CD4-positive, alpha-beta T cell (primary cell): ENCODE data around the gene ANKS3. TPM values are rescaled to one million over a fixed set of nuclear protein-coding genes. Genes with fewer than 3 reads are reported as not detected.

Source experiments
- ATAC-seq: fragments of 200-7000 bp; cut with Tn5 transposase; one replicate; pipeline ENCODE4 v1.10.0; 2022; ENCODE audit warnings: mild to moderate bottlenecking; ENCODE audit not compliant: poor library complexity
- CTCF ChIA-PET: fragments of 350-600 bp; sonication (Branson Sonifier 250); formaldehyde crosslinking; loops from one replicate; lab custom pipeline; 2021; ENCODE audit warnings: antibody characterized with exemption, inconsistent platforms; lab: Charles Lee
- POLR2A ChIA-PET: fragments of 350-600 bp; sonication (Branson Sonifier 250); formaldehyde crosslinking; loops from one replicate; lab custom pipeline; 2021; ENCODE audit warnings: antibody characterized with exemption, inconsistent platforms; lab: Charles Lee
- DNase-seq, 14 experiments: peaks; one replicate each; pipeline ENCODE4 v3.0.0-alpha.2; 2013 to 2020; ENCODE audit warnings: mixed read lengths in 2 of 14
- H3K27ac ChIP-seq, 2 donors: one replicate each; pipeline versions ENCODE4 v1.5.1 to v1.7.0; 2013; ENCODE audit warnings: low read length in 2 of 2, low read depth in 1 of 2, mild to moderate bottlenecking in 1 of 2
- H3K27me3 ChIP-seq, 2 experiments: 1 replicate in 1 of 2; 2 replicates in 1 of 2; pipeline versions ENCODE4 v1.6.1 to v1.7.0; 2013; ENCODE audit warnings: low read length in 2 of 2, control low read depth in 1 of 2, mild to moderate bottlenecking in 1 of 2, moderate library complexity in 1 of 2; ENCODE audit not compliant: insufficient read depth in 2 of 2, control insufficient read depth in 1 of 2
- H3K36me3 ChIP-seq: one replicate; pipeline ENCODE4 v1.6.1; 2013; ENCODE audit warnings: low read length, control low read depth; ENCODE audit not compliant: insufficient read depth
- H3K4me1 ChIP-seq: one replicate; pipeline ENCODE4 v1.6.1; 2013; ENCODE audit warnings: low read length, control low read depth; ENCODE audit not compliant: insufficient read depth
- H3K4me3 ChIP-seq: one replicate; pipeline ENCODE4 v1.5.1; 2013; ENCODE audit warnings: mild to moderate bottlenecking, low read length, moderate library complexity
- H3K9me3 ChIP-seq, 2 experiments: 1 replicate in 1 of 2; 2 replicates in 1 of 2; pipeline versions ENCODE4 v1.6.1 to v1.7.0; 2013; ENCODE audit warnings: low read length in 2 of 2, mild to moderate bottlenecking in 2 of 2, control low read depth in 1 of 2, moderate library complexity in 1 of 2; ENCODE audit not compliant: control insufficient read depth in 1 of 2, insufficient read depth in 1 of 2
- H3K27ac Mint-ChIP-seq: one replicate; pipeline ENCODE4 v1.8.0; 2020; ENCODE audit warnings: mixed read lengths
- H3K27me3 Mint-ChIP-seq: one replicate; pipeline ENCODE4 v1.8.0; 2021; ENCODE audit warnings: mixed read lengths
- H3K36me3 Mint-ChIP-seq: one replicate; pipeline ENCODE4 v1.8.0; 2021; ENCODE audit warnings: low read depth, mixed read lengths
- H3K4me1 Mint-ChIP-seq: one replicate; pipeline ENCODE4 v1.8.0; 2021; ENCODE audit warnings: low read depth, mixed read lengths
- H3K4me3 Mint-ChIP-seq: one replicate; pipeline ENCODE4 v1.8.0; 2020; ENCODE audit warnings: mild to moderate bottlenecking, mixed read lengths
- H3K9me3 Mint-ChIP-seq: one replicate; pipeline ENCODE4 v1.8.0; 2020; ENCODE audit warnings: mixed read lengths
- intact Hi-C, 2 experiments: fragments of 100-400 bp; cut with DNase I in 1 of 2; cut with micrococcal nuclease in 1 of 2; formaldehyde crosslinking; loops; one replicate each; pipeline versions ENCODE4 v1.15.1 to v1.9.0; 2023 to 2025; cut with DNase I, micrococcal nuclease
- total RNA-seq, 174 experiments: library from RNA in 2 of 174; stranded (reverse) in 2 of 174; gene quantifications; one replicate each; pipeline ENCODE4 v1.2.3 and lab custom pipeline; 2021 to 2026
- TF ChIP-seq, protein P1 (sequence below): fragments of 200-600 bp; IDR thresholded peaks from one replicate; pipeline ENCODE4 v1.8.0; 2022; ENCODE audit warnings: antibody characterized with exemption, mild to moderate bottlenecking

ANKS3 gene
- total RNA-seq, 2 experiments from 2014 or later = 13.5 TPM

DNA sequence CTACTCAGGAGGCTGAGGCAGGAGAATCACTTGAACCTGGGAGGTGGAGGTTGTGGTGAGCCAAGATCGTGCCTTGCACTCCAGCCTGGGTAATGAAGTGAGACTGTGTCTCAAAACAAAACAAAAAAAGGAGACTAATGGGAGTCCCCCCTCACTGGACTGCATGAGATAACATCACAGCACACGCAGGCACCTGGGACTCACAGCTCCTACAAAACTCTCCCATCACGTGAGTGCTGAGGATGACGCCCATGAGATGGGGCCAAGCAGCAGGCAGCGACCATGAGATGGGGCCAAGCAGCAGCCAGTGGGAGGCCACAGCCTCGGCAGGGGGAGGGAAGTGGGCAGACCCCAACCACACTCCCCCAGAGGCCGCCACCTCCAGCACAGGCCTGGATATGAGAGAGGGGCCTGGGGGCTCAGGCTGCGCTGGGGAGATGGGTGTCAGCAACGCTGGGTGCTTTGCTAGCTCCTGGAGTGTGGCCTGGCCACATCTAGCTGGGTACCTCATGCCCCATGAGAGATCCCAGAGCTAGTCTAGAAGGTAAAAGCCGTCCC lies 15.7 kb upstream of the ANKS3 start:
- Mint-ChIP-seq H3K36me3 (peaks cover 21% of the 10 kb centered on the region), H3K9me3 (no peaks in the 10 kb centered on the region), H3K4me1 (no peaks in the 10 kb centered on the region), H3K27ac (no peak overlapping the region), H3K27me3 (no peaks in the 10 kb centered on the region), H3K4me3 (no peak overlapping the region)
- ChIA-PET CTCF (no interaction called here), POLR2A (no interaction called here)
- intact Hi-C loops = no loop called here
- H3K9me3 ChIP-seq = peaks cover 0 to 2% of the 10 kb centered on the region in 2 experiments
- no peak overlapping the region for H3K4me3 ChIP-seq
- no peak overlapping the region for H3K27ac ChIP-seq
- no peaks in the 10 kb centered on the region for H3K27me3 ChIP-seq
- H3K36me3 ChIP-seq = peaks cover 38% of the 10 kb centered on the region
- no peak for DNase-seq
- TF ChIP-seq, protein P1, sequence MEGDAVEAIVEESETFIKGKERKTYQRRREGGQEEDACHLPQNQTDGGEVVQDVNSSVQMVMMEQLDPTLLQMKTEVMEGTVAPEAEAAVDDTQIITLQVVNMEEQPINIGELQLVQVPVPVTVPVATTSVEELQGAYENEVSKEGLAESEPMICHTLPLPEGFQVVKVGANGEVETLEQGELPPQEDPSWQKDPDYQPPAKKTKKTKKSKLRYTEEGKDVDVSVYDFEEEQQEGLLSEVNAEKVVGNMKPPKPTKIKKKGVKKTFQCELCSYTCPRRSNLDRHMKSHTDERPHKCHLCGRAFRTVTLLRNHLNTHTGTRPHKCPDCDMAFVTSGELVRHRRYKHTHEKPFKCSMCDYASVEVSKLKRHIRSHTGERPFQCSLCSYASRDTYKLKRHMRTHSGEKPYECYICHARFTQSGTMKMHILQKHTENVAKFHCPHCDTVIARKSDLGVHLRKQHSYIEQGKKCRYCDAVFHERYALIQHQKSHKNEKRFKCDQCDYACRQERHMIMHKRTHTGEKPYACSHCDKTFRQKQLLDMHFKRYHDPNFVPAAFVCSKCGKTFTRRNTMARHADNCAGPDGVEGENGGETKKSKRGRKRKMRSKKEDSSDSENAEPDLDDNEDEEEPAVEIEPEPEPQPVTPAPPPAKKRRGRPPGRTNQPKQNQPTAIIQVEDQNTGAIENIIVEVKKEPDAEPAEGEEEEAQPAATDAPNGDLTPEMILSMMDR = no peak
- H3K4me1 ChIP-seq = peaks cover 16% of the 10 kb centered on the region
- no peak for ATAC-seq

DNA sequence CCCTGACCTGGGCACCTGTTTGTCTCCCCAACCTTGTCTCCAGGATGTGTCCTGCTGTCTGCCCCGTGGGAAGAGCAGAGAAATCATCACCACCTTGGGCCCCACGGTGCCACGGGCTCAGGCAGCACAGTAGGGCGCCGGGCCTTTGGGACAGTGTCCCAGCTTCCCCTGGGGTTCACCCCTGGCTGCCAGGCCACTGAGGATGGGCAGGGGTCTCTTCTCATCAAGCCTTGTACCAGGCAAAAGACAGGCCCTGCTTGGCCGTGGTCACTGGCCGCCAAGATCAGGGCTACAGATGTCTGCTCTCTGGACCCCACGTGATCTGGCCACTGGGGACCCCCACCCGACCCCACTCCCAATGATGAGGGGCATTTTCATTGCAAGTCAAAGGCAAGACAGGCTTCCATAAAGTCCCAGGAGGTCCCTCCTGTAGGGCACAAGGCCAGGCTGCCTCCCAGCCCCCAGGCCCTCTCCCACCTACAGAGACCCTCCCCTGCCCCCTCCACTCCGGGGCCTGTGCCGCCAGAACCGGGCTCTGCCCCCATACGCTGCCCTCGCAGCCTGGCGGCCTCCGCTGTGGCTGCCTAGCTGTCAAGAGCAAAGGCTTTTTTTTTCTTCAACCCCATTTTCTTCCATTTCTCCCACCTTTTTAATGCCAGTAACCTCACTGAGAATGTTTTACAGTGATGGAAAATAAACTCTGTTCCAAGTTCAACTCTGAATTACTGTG lies 14.8 kb upstream of the ANKS3 start:
- no peaks in the 10 kb centered on the region for H3K9me3 Mint-ChIP-seq
- H3K4me1 Mint-ChIP-seq = no peaks in the 10 kb centered on the region
- peak overlapping the region; percentile 27 for H3K27ac Mint-ChIP-seq
- Histone ChIP-seq H3K27me3 (no peaks in the 10 kb centered on the region), H3K4me3 (no peak overlapping the region), H3K4me1 (peaks cover 16% of the 10 kb centered on the region), H3K27ac (no peak overlapping the region), H3K36me3 (peaks cover 29% of the 10 kb centered on the region), H3K9me3 (no peaks in the 10 kb centered on the region)
- no peaks in the 10 kb centered on the region for H3K27me3 Mint-ChIP-seq
- DNase-seq = no peak
- intact Hi-C loops = no loop called here
- H3K36me3 Mint-ChIP-seq = peaks cover 19% of the 10 kb centered on the region
- no peak overlapping the region for H3K4me3 Mint-ChIP-seq
- POLR2A ChIA-PET = no interaction called here
- ATAC-seq = no peak
- CTCF ChIA-PET = no interaction called here
- TF ChIP-seq, protein P1 = no peak

GRCh38 chr16:4747906-4748681 lies 14.0 kb upstream of the ANKS3 start:
- ChIA-PET POLR2A (interaction anchor here (0.6 kb wide), 1 partner anchor 13 kb away, joined by 4 read pairs; no protein-coding TSS in a partner anchor), CTCF (interaction anchor here (0.6 kb wide), 1 partner anchor 868 kb away, joined by 3 read pairs; no protein-coding TSS in a partner anchor)
- H3K4me1 ChIP-seq = peaks cover 22% of the 10 kb centered on the region
- H3K36me3 ChIP-seq = peaks cover 23% of the 10 kb centered on the region
- peaks cover 14% of the 10 kb centered on the region for H3K36me3 Mint-ChIP-seq
- peaks cover 6% of the 10 kb centered on the region for H3K4me1 Mint-ChIP-seq
- no peak overlapping the region for H3K4me3 Mint-ChIP-seq
- H3K27ac Mint-ChIP-seq = peak overlapping the region; percentile 27
- no peak for ATAC-seq
- no peak for DNase-seq
- H3K9me3 Mint-ChIP-seq = no peaks in the 10 kb centered on the region
- H3K27me3 Mint-ChIP-seq = no peaks in the 10 kb centered on the region
- TF ChIP-seq, protein P1 = no peak
- intact Hi-C loops = no loop called here
- no peak overlapping the region for H3K4me3 ChIP-seq
- peak overlapping the region in 1 of 2 donors; percentile 25 for H3K27ac ChIP-seq
- H3K27me3 ChIP-seq = no peaks in the 10 kb centered on the region
- H3K9me3 ChIP-seq = no peaks in the 10 kb centered on the region
